ENCODE results near the gene DUSP9. TPM values are rescaled to one million over a fixed set of nuclear protein-coding genes. Genes with fewer than 3 reads are reported as not detected.

DUSP9 gene
- total RNA-seq, 1 donor from 2014 or later = not detected

- Mint-ChIP-seq H3K4me3 (no peak overlapping the region), H3K27me3 (peaks cover 8% of the 10 kb centered on the region), H3K36me3 (ENCODE audit: low read depth) (no peaks in the 10 kb centered on the region), H3K27ac (no peak overlapping the region), H3K4me1 (no peaks in the 10 kb centered on the region), H3K9me3 (peaks cover 4% of the 10 kb centered on the region)
- ATAC-seq (ENCODE audit: low read depth) = no peak
- TF ChIP-seq CTCF (IDR thresholded peaks at IDR 0.05) = no peak
- intact Hi-C loops (cut with micrococcal nuclease) = no loop called here
- CTCF ChIA-PET = no interaction called here
- POLR2A ChIA-PET = no interaction called here
- DNase-seq = no peak
Observed at GRCh38 chrX:153634236-153634635, 12.8 kb upstream of the DUSP9 start.

GRCh38 chrX:153634832-153635231, 12.2 kb upstream of the DUSP9 start:
- H3K4me1 Mint-ChIP-seq = no peaks in the 10 kb centered on the region
- ATAC-seq (ENCODE audit: low read depth) (no peak), DNase-seq (no peak)
- no peak overlapping the region for H3K4me3 Mint-ChIP-seq
- no peaks in the 10 kb centered on the region for H3K36me3 Mint-ChIP-seq (ENCODE audit: low read depth)
- ChIA-PET POLR2A (no interaction called here), CTCF (no interaction called here)
- H3K27me3 Mint-ChIP-seq = peaks cover 7% of the 10 kb centered on the region
- intact Hi-C loops (cut with micrococcal nuclease) = no loop called here
- H3K27ac Mint-ChIP-seq = no peak overlapping the region
- TF ChIP-seq CTCF (IDR thresholded peaks at IDR 0.05) = no peak
- H3K9me3 Mint-ChIP-seq = peaks cover 4% of the 10 kb centered on the region

- peaks cover 6% of the 10 kb centered on the region for H3K27me3 Mint-ChIP-seq
- no peak overlapping the region for H3K27ac Mint-ChIP-seq
- peaks cover 4% of the 10 kb centered on the region for H3K9me3 Mint-ChIP-seq
- no peak for TF ChIP-seq CTCF (IDR thresholded peaks at IDR 0.05)
- ChIA-PET POLR2A (no interaction called here), CTCF (no interaction called here)
- no peak for DNase-seq
- ATAC-seq (ENCODE audit: low read depth) = no peak
- H3K4me3 Mint-ChIP-seq = no peak overlapping the region
- no peaks in the 10 kb centered on the region for H3K36me3 Mint-ChIP-seq (ENCODE audit: low read depth)
- intact Hi-C loops (cut with micrococcal nuclease) = no loop called here
- H3K4me1 Mint-ChIP-seq = no peaks in the 10 kb centered on the region
Observed at GRCh38 chrX:153635388-153635787, 11.6 kb upstream of the DUSP9 start.

DNA sequence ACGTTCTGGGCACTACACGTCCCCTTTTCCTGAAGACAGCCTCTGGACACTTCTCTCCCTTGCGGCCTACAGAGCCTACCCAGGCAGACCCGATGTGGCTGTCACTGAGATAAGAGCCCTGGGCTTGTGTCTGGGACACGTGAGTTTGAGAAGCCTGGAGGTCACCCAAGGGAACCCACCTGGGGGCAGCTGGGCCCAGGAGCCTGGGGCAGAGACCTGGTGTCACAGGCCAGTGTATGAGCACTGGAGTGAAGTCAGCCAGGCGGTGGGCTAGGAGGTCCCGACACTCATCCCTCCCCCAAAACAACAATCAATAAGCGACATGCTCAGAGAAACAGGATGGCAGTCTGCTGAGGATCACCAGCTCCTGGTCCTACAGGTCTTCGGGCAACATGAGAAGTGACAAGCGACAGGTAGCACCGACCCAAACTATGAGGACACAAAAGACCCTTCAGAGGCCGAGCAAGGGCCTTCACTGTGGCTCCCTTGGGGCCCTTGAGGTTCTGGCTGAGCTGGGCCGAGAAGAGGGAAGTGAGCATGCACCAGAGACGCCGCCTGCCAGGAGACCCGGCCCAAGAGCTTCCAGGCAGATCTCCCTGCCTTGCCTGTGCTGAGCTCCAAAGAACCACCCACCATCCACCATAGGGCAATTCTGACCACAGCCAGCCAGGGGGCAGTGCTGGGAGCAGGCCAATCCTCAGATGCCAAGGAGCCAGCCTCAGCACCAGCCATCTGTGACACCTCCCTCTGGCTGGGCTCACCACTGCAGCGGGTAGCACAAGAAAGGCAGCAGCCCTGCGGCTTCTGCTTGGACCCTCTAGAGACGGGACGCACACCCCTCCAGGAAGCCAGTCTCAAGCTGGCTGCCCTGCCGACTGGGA, 11.0 kb upstream of the DUSP9 start:
- H3K9me3 Mint-ChIP-seq = peaks cover 2% of the 10 kb centered on the region
- ATAC-seq (ENCODE audit: low read depth) = peak; percentile 76
- H3K27ac Mint-ChIP-seq = no peak overlapping the region
- peaks cover 5% of the 10 kb centered on the region for H3K27me3 Mint-ChIP-seq
- peaks cover 2% of the 10 kb centered on the region for H3K4me1 Mint-ChIP-seq
- no peaks in the 10 kb centered on the region for H3K36me3 Mint-ChIP-seq (ENCODE audit: low read depth)
- ChIA-PET CTCF (interaction anchor here (0.7 kb wide), 1 partner anchor 14 kb away, joined by 4 read pairs; no protein-coding TSS in a partner anchor), POLR2A (no interaction called here)
- H3K4me3 Mint-ChIP-seq = no peak overlapping the region
- no peak for TF ChIP-seq CTCF (IDR thresholded peaks at IDR 0.05)
- intact Hi-C loops (cut with micrococcal nuclease) = no loop called here
- no peak for DNase-seq

GRCh38 chrX:153636716-153637115, 10.3 kb upstream of the DUSP9 start:
- peaks cover 6% of the 10 kb centered on the region for H3K27me3 Mint-ChIP-seq
- no peaks in the 10 kb centered on the region for H3K36me3 Mint-ChIP-seq (ENCODE audit: low read depth)
- DNase-seq = no peak
- no peak for ATAC-seq (ENCODE audit: low read depth)
- TF ChIP-seq CTCF (IDR thresholded peaks at IDR 0.05) = no peak
- H3K27ac Mint-ChIP-seq = no peak overlapping the region
- H3K4me1 Mint-ChIP-seq = peaks cover 6% of the 10 kb centered on the region
- intact Hi-C loops (cut with micrococcal nuclease) = no loop called here
- H3K4me3 Mint-ChIP-seq = no peak overlapping the region
- POLR2A ChIA-PET = no interaction called here
- no peaks in the 10 kb centered on the region for H3K9me3 Mint-ChIP-seq
- CTCF ChIA-PET = no interaction called here
